ENCODE data around the gene XPNPEP3.

- TF ChIP-seq CTCF (conservative IDR thresholded peaks at IDR 0.05; ENCODE audit: low read depth, low read length): no peak
- TF ChIP-seq CHD1 (IDR thresholded peaks at IDR 0.05; ENCODE audit: low read depth, low read length): no peak
These were observed 122.2 kb downstream of the XPNPEP3 start for GRCh38 chr22:40979198-40979597.
